Liver (tissue), 9 donors: Measurements from ENCODE around the gene FBN3. TPM values are rescaled to one million over a fixed set of nuclear protein-coding genes. Genes with fewer than 3 reads are reported as not detected.

Source experiments
- DNase-seq: peaks from one replicate; pipeline ENCODE4 v3.0.0-alpha.2; 2017; ENCODE audit warnings: low spot score
- H3K27ac ChIP-seq, 2 donors: one replicate each; pipeline ENCODE4 v1.7.0; 2013; ENCODE audit warnings: inconsistent platforms in 2 of 2, low read length in 2 of 2, control low read depth in 1 of 2, low read depth in 1 of 2, mild to moderate bottlenecking in 1 of 2
- H3K27me3 ChIP-seq, 4 donors: one replicate each; pipeline versions ENCODE4 v1.6.1 to v1.7.0; 2013; ENCODE audit warnings: low read length in 3 of 4, inconsistent platforms in 1 of 4, mild to moderate bottlenecking in 1 of 4, moderate library complexity in 1 of 4; ENCODE audit not compliant: control insufficient read depth in 4 of 4, insufficient read depth in 4 of 4
- H3K36me3 ChIP-seq, 4 donors: one replicate each; pipeline versions ENCODE4 v1.6.1 to v1.7.0; 2013; ENCODE audit warnings: low read length in 3 of 4, mild to moderate bottlenecking in 3 of 4, low read depth in 1 of 4, moderate library complexity in 1 of 4; ENCODE audit not compliant: control insufficient read depth in 4 of 4, insufficient read depth in 3 of 4
- H3K4me1 ChIP-seq, 4 donors: one replicate each; pipeline versions ENCODE4 v1.6.1 to v1.7.0; 2013; ENCODE audit warnings: low read length in 3 of 4, mild to moderate bottlenecking in 3 of 4, moderate library complexity in 1 of 4; ENCODE audit not compliant: control insufficient read depth in 4 of 4, insufficient read depth in 4 of 4
- H3K4me3 ChIP-seq, 3 donors: one replicate each; pipeline versions ENCODE4 v1.6.1 to v1.7.0; 2013; ENCODE audit warnings: low read length in 3 of 3, control low read depth in 1 of 3, low read depth in 1 of 3, mild to moderate bottlenecking in 1 of 3
- H3K9ac ChIP-seq, 2 donors: one replicate each; pipeline ENCODE4 v1.7.0; 2013; ENCODE audit warnings: low read length in 2 of 2, mild to moderate bottlenecking in 2 of 2, moderate library complexity in 2 of 2, control low read depth in 1 of 2, low read depth in 1 of 2
- H3K9me3 ChIP-seq, 4 donors: one replicate each; pipeline versions ENCODE4 v1.6.1 to v1.7.0; 2013; ENCODE audit warnings: low read length in 3 of 4; ENCODE audit not compliant: control insufficient read depth in 4 of 4
- ATF3 ChIP-seq: IDR thresholded peaks from 2 replicates; pipeline ENCODE4 v1.6.1; 2016; ENCODE audit warnings: antibody characterized with exemption
- CTCF ChIP-seq: fragments of 150-350 bp; IDR thresholded peaks from 2 replicates; pipeline ENCODE4 v1.5.1; 2017; ENCODE audit warnings: improper control_type of control experiment, low read depth, low read length; ENCODE audit not compliant: missing input control
- EGR1 ChIP-seq, 2 donors: IDR thresholded peaks; 2 replicates each; pipeline ENCODE4 v1.6.1; 2016 to 2018; ENCODE audit warnings: antibody characterized with exemption in 2 of 2, low read depth in 2 of 2
- FOXA1 ChIP-seq: IDR thresholded peaks from 2 replicates; pipeline ENCODE4 v1.6.1; 2016; ENCODE audit warnings: antibody characterized with exemption
- FOXA2 ChIP-seq: IDR thresholded peaks from 2 replicates; pipeline ENCODE4 v1.6.1; 2016; ENCODE audit warnings: antibody characterized with exemption
- GABPA ChIP-seq, 2 donors: IDR thresholded peaks in 1 of 2; conservative IDR thresholded peaks in 1 of 2; 2 replicates each; pipeline ENCODE4 v1.6.1; 2016; ENCODE audit warnings: antibody characterized with exemption in 2 of 2, mild to moderate bottlenecking in 1 of 2, moderate library complexity in 1 of 2
- HNF4A ChIP-seq, 2 donors: conservative IDR thresholded peaks; 2 replicates each; pipeline ENCODE4 v1.6.1; 2016; ENCODE audit warnings: antibody characterized with exemption in 2 of 2, mild to moderate bottlenecking in 2 of 2
- HNF4G ChIP-seq: IDR thresholded peaks from 2 replicates; pipeline ENCODE4 v1.6.1; 2016; ENCODE audit warnings: antibody characterized with exemption
- JUND ChIP-seq, 2 donors: IDR thresholded peaks; 2 replicates each; pipeline ENCODE4 v1.6.1; 2016; ENCODE audit warnings: antibody characterized with exemption in 2 of 2
- MAX ChIP-seq: IDR thresholded peaks from 2 replicates; pipeline ENCODE4 v1.6.1; 2016; ENCODE audit warnings: antibody characterized with exemption
- NR2F2 ChIP-seq: IDR thresholded peaks from 2 replicates; pipeline ENCODE4 v1.6.1; 2016; ENCODE audit warnings: antibody characterized with exemption
- RAD21 ChIP-seq, 2 donors: IDR thresholded peaks; 2 replicates each; pipeline ENCODE4 v1.6.1; 2016; ENCODE audit warnings: antibody characterized with exemption in 2 of 2, mild to moderate bottlenecking in 2 of 2
- REST ChIP-seq: IDR thresholded peaks from 2 replicates; pipeline ENCODE4 v1.6.1; 2016; ENCODE audit warnings: antibody characterized with exemption, mild to moderate bottlenecking
- RXRA ChIP-seq, 2 donors: IDR thresholded peaks; 2 replicates each; pipeline ENCODE4 v1.6.1; 2017 to 2018; ENCODE audit warnings: antibody characterized with exemption in 2 of 2, mild to moderate bottlenecking in 1 of 2
- SP1 ChIP-seq: IDR thresholded peaks from 2 replicates; pipeline ENCODE4 v1.6.1; 2018; ENCODE audit warnings: antibody characterized with exemption, mild to moderate bottlenecking
- TAF1 ChIP-seq: conservative IDR thresholded peaks from 2 replicates; pipeline ENCODE4 v1.6.1; 2016; ENCODE audit warnings: antibody characterized with exemption, mild to moderate bottlenecking
- YY1 ChIP-seq: IDR thresholded peaks from 2 replicates; pipeline ENCODE4 v1.6.1; 2016; ENCODE audit warnings: antibody characterized with exemption, mild to moderate bottlenecking
- ZBTB33 ChIP-seq: IDR thresholded peaks from 2 replicates; pipeline ENCODE4 v1.6.1; 2016; ENCODE audit warnings: antibody characterized with exemption
- whole genome bisulfite sequencing: extraction: QIAGEN DNeasy Blood & Tissue Kit; methylation state at CpG from one replicate; pipeline ENCODE4 v1.1.7; 2013; 5-methylcytosine and 5-hydroxymethylcytosine counted together
- polyA plus RNA-seq, 2 donors: library from polyadenylated mRNA; stranded (reverse) in 1 of 2; unstranded in 1 of 2; fragments of 200-250 nt in 1 of 2; fragments of >200 nt in 1 of 2; fragmentation: Nextera tagmentation in 1 of 2; extraction: Ambion mirVana in 1 of 2; gene quantifications; one replicate each; pipeline versions ENCODE4 v1.2.1 to v1.2.3, GENCODE V29; 2013 to 2015
- total RNA-seq, 2 donors: library from RNA; depleted of rRNA; stranded (reverse); fragments of >200 nt; gene quantifications; one replicate each; pipeline ENCODE4 v1.2.3, GENCODE V29; 2014
- donor health status: healthy.
- donor health status: healthy.
- donor health status: healthy.
- donor health status: healthy.
- donor health status: healthy.

FBN3 gene
- total and polyA plus RNA-seq, 4 donors = under 0.01 to 0.61 (median 0.08) TPM; not detected in 1

- 9% methylated on average over 50 of the region's 50 CpGs for WGBS
- peaks cover 0 to 9% (median 2%) of the 10 kb centered on the region in 4 donors for H3K27me3 ChIP-seq
- TF ChIP-seq FOXA2 = no peak
- TF ChIP-seq ZBTB33 = no peak
- no peak for TF ChIP-seq MAX
- no peak for TF ChIP-seq EGR1 (IDR thresholded peaks at IDR 0.05; ENCODE audit: low read depth in 2 of 2)
- TF ChIP-seq ATF3 = no peak
- no peak for TF ChIP-seq JUND (IDR thresholded peaks at IDR 0.05)
- no peak for TF ChIP-seq CTCF
- TF ChIP-seq TAF1 = no peak
- no peak for TF ChIP-seq HNF4G
- no peak for TF ChIP-seq SP1
- TF ChIP-seq REST = no peak
- no peak for TF ChIP-seq YY1
- no peak for TF ChIP-seq NR2F2
- no peak for TF ChIP-seq GABPA (IDR thresholded peaks at IDR 0.05 in 1 of 2, conservative IDR thresholded peaks at IDR 0.05 in 1 of 2)
- TF ChIP-seq HNF4A (conservative IDR thresholded peaks at IDR 0.05) = no peak
- TF ChIP-seq RAD21 (IDR thresholded peaks at IDR 0.05) = no peak
- TF ChIP-seq RXRA (IDR thresholded peaks at IDR 0.05) = no peak
- no peak for TF ChIP-seq FOXA1
- no peak overlapping the region for H3K27ac ChIP-seq
- H3K36me3 ChIP-seq = no peaks in the 10 kb centered on the region
- H3K4me1 ChIP-seq = peaks cover 0 to 7% (median 4%) of the 10 kb centered on the region in 4 donors
- DNase-seq = no peak
- H3K9me3 ChIP-seq = no peaks in the 10 kb centered on the region
- no peak overlapping the region for H3K9ac ChIP-seq
- H3K4me3 ChIP-seq = peak overlapping the region in 1 of 3 donors; percentile 25
Observed at GRCh38 chr19:8148410-8149260, 757 bp downstream of the FBN3 start.
